Gastrocnemius medialis (tissue), 4 donors: ENCODE measurements around the gene SLC52A3. TPM values are rescaled to one million over a fixed set of nuclear protein-coding genes. Genes with fewer than 3 reads are reported as not detected.

Experiments
- ATAC-seq, 2 donors: fragments of 150-250 bp; one replicate each; pipeline ENCODE4 v1.9.1; 2016
- DNase-seq, 2 donors: peaks; one replicate each; pipeline ENCODE4 v3.0.0-alpha.2; 2019
- H3K27ac ChIP-seq, 4 donors: fragments of 200-600 bp; sonication (generic); 1 replicate in 1 of 4; 2 replicates in 3 of 4; pipeline ENCODE4 v1.5.1; 2016 to 2018; ENCODE audit warnings: mild to moderate bottlenecking in 2 of 4, moderate library complexity in 1 of 4
- H3K27me3 ChIP-seq, 3 donors: fragments of 200-600 bp; sonication (generic) in 2 of 3; 1 replicate in 1 of 3; 2 replicates in 2 of 3; pipeline versions ENCODE4 v1.5.1 to v1.6.0; 2016 to 2019; ENCODE audit warnings: mild to moderate bottlenecking in 1 of 3, moderate library complexity in 1 of 3
- H3K36me3 ChIP-seq, 2 donors: fragments of 200-600 bp; sonication (generic) in 1 of 2; one replicate each; pipeline ENCODE4 v1.5.1; 2017 to 2018
- H3K4me1 ChIP-seq, 2 donors: fragments of 200-600 bp; sonication (generic) in 1 of 2; one replicate each; pipeline ENCODE4 v1.5.1; 2016 to 2017; ENCODE audit warnings: mild to moderate bottlenecking in 2 of 2
- H3K4me3 ChIP-seq, 4 donors: fragments of 200-600 bp; sonication (generic) in 3 of 4; 1 replicate in 1 of 4; 2 replicates in 3 of 4; pipeline ENCODE4 v1.5.1; 2016 to 2019; ENCODE audit warnings: mild to moderate bottlenecking in 2 of 4
- H3K9me3 ChIP-seq, 3 donors: fragments of 200-600 bp; sonication (generic) in 2 of 3; 1 replicate in 1 of 3; 2 replicates in 2 of 3; pipeline ENCODE4 v1.5.1; 2016 to 2019
- CTCF ChIP-seq, 5 experiments: fragments of 450-650 bp in 3 of 5; fragments of 200-600 bp in 2 of 5; sonication (generic) in 2 of 5; IDR thresholded peaks in 4 of 5; conservative IDR thresholded peaks in 1 of 5; 1 replicate in 4 of 5; 2 replicates in 1 of 5; pipeline ENCODE4 v1.5.1; 2016 to 2019; ENCODE audit warnings: antibody characterized with exemption in 5 of 5, mild to moderate bottlenecking in 3 of 5, moderate library complexity in 3 of 5
- POLR2A ChIP-seq, 2 donors: fragments of 450-650 bp; IDR thresholded peaks; one replicate each; pipeline ENCODE4 v1.6.1; 2017; ENCODE audit warnings: antibody characterized with exemption in 2 of 2, mild to moderate bottlenecking in 2 of 2, moderate library complexity in 2 of 2
- in situ Hi-C, 4 donors: fragments of 200-750 bp; cut with MboI; loops; one replicate each; pipeline versions ENCODE4 v1.15.0 to v1.8.0; 2017; ENCODE audit warnings: low sequenced_read_pairs in 4 of 4
- intact Hi-C: fragments of 100-400 bp; cut with DNase I; formaldehyde crosslinking; loops from one replicate; pipeline ENCODE4 v1.15.1; 2023; ENCODE audit warnings: low total_unique reads
- total RNA-seq, 4 donors: library from RNA; depleted of rRNA; stranded (reverse); fragments of >200 nt; gene quantifications; one replicate each; pipeline versions ENCODE4 v1.1.0 to v1.2.3, GENCODE V29; 2016

SLC52A3 gene
- total RNA-seq, 4 donors from 2014 or later = 0.15 to 1.4 (median 0.79) TPM

DNA sequence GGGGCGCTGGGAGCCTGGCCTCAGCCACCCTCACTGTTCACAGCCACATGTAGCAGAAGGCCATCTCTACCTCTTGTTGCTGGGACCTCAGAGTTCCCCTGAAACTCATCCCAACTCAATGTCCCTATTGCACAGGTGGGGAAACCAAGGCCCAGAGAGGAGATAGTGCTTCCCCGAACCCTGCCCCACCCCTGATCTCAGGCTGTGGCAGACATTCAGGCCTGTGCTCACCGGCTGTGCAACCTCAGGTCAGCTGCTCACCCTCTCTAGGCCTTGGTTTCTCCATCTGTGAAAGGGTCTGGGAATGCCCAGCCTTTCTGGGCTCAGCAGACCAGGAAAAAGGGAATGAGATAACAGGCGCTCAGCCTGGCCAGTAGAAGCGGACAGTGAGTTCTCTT lies 6.4 kb upstream of the SLC52A3 start:
- no peaks in the 10 kb centered on the region for H3K27me3 ChIP-seq
- H3K4me3 ChIP-seq = no peak overlapping the region
- DNase-seq (no peak), ATAC-seq (no peak)
- H3K9me3 ChIP-seq = no peaks in the 10 kb centered on the region
- no peak overlapping the region for H3K27ac ChIP-seq
- H3K36me3 ChIP-seq = no peaks in the 10 kb centered on the region
- no peaks in the 10 kb centered on the region for H3K4me1 ChIP-seq
- in situ Hi-C loops (no loop called here), intact Hi-C loops (no loop called here)
- no peak for TF ChIP-seq CTCF (IDR thresholded peaks at IDR 0.05 in 4 of 5, conservative IDR thresholded peaks at IDR 0.05 in 1 of 5)
- no peak for TF ChIP-seq POLR2A (IDR thresholded peaks at IDR 0.05)

GRCh38 chr20:774016-774659 lies 5.8 kb upstream of the SLC52A3 start:
- no peaks in the 10 kb centered on the region for H3K36me3 ChIP-seq
- DNase-seq (no peak), ATAC-seq (no peak)
- TF ChIP-seq POLR2A (IDR thresholded peaks at IDR 0.05) (no peak), CTCF (IDR thresholded peaks at IDR 0.05 in 4 of 5, conservative IDR thresholded peaks at IDR 0.05 in 1 of 5) (no peak)
- H3K27ac ChIP-seq = no peak overlapping the region
- no peaks in the 10 kb centered on the region for H3K9me3 ChIP-seq
- H3K4me1 ChIP-seq = no peaks in the 10 kb centered on the region
- intact Hi-C loops (no loop called here), in situ Hi-C loops (no loop called here)
- H3K27me3 ChIP-seq = no peaks in the 10 kb centered on the region
- H3K4me3 ChIP-seq = no peak overlapping the region

GRCh38 chr20:772806-773205 lies 4.5 kb upstream of the SLC52A3 start:
- Histone ChIP-seq H3K36me3 (no peaks in the 10 kb centered on the region), H3K27me3 (no peaks in the 10 kb centered on the region), H3K9me3 (no peaks in the 10 kb centered on the region), H3K4me1 (no peaks in the 10 kb centered on the region), H3K27ac (no peak overlapping the region), H3K4me3 (no peak overlapping the region)
- no peak for TF ChIP-seq CTCF (IDR thresholded peaks at IDR 0.05 in 4 of 5, conservative IDR thresholded peaks at IDR 0.05 in 1 of 5)
- TF ChIP-seq POLR2A (IDR thresholded peaks at IDR 0.05) = no peak
- DNase-seq = no peak
- no peak for ATAC-seq
- intact Hi-C loops = no loop called here
- in situ Hi-C loops = no loop called here

GRCh38 chr20:771741-772464 lies 3.6 kb upstream of the SLC52A3 start:
- no peak for DNase-seq
- no peaks in the 10 kb centered on the region for H3K9me3 ChIP-seq
- no peaks in the 10 kb centered on the region for H3K27me3 ChIP-seq
- no peak overlapping the region for H3K27ac ChIP-seq
- intact Hi-C loops (no loop called here), in situ Hi-C loops (no loop called here)
- H3K4me1 ChIP-seq = no peaks in the 10 kb centered on the region
- no peaks in the 10 kb centered on the region for H3K36me3 ChIP-seq
- TF ChIP-seq POLR2A (IDR thresholded peaks at IDR 0.05) (no peak), CTCF (IDR thresholded peaks at IDR 0.05 in 4 of 5, conservative IDR thresholded peaks at IDR 0.05 in 1 of 5) (no peak)
- no peak for ATAC-seq
- H3K4me3 ChIP-seq = no peak overlapping the region
